ENCODE results near the gene MINDY4. TPM values are rescaled to one million over a fixed set of nuclear protein-coding genes. Genes with fewer than 3 reads are reported as not detected.

The MINDY4 gene
- total RNA-seq, 1 experiment from 2014 or later: 3.0 TPM

DNA sequence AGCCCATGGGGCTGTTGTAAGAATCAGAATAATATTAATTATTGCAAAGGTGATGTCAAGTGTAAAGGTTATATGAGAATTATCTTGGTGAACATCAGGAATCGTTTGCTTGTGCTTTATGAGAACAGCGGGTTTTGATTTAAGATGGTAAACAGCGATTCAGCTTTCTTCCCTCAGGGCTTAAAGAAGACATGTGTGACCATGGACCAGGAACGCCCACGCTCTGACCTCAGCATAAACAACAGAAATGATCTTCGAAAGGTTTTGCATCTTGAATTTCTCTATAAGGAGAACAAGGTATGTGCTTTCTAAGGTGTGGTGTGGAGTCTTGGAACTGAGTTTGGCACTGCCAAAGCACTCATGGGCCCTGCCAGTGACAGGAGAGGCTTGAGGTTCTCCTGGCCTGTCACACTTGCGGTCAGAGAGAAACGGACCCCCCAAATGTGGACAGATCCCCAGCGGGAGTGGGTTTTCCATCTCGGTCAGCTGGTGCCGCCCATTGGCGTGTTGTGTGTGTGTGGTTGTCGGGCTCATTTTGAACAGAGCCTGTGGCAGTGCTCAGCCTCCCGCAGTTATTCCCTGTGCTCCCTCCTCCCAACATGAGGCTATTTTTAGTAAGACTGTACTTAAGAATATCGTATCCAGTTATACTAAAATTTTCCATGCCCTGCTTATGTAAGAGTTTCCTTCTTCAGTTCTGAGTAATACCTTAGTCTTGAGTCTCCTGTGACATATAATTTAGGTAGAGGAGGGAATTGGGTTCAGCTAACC is 7.2 kb downstream of the MINDY4 start:
- intact Hi-C loops (cut with micrococcal nuclease): no loop called here
- H4K20me1 ChIP-seq (ENCODE audit: low read length): no peaks in the 10 kb centered on the region
- H3K27me3 ChIP-seq (ENCODE audit: low read length): no peaks in the 10 kb centered on the region
- H2AFZ ChIP-seq (ENCODE audit: low read length): no peak overlapping the region
- ATAC-seq: no peak
- H3K4me2 ChIP-seq (ENCODE audit: low read length): no peak overlapping the region
- H3F3A ChIP-seq (ENCODE audit: low read length, unreplicated experiment): no peaks in the 10 kb centered on the region
- no peaks in the 10 kb centered on the region for H3K79me2 ChIP-seq (ENCODE audit: low read length)
- BruUV-seq (replicated peaks): no TSS peak
- no peak for DNase-seq
- H3K9me2 ChIP-seq (replicated peaks; ENCODE audit: low read length): no peaks in the 10 kb centered on the region
- TF ChIP-seq EZH2phosphoT487 (IDR thresholded peaks at IDR 0.05; ENCODE audit: borderline replicate concordance, low read length): no peak
- no peak for TF ChIP-seq EZH2 (IDR thresholded peaks at IDR 0.05; ENCODE audit: low read length, unreplicated experiment)
- TF ChIP-seq, protein P1, sequence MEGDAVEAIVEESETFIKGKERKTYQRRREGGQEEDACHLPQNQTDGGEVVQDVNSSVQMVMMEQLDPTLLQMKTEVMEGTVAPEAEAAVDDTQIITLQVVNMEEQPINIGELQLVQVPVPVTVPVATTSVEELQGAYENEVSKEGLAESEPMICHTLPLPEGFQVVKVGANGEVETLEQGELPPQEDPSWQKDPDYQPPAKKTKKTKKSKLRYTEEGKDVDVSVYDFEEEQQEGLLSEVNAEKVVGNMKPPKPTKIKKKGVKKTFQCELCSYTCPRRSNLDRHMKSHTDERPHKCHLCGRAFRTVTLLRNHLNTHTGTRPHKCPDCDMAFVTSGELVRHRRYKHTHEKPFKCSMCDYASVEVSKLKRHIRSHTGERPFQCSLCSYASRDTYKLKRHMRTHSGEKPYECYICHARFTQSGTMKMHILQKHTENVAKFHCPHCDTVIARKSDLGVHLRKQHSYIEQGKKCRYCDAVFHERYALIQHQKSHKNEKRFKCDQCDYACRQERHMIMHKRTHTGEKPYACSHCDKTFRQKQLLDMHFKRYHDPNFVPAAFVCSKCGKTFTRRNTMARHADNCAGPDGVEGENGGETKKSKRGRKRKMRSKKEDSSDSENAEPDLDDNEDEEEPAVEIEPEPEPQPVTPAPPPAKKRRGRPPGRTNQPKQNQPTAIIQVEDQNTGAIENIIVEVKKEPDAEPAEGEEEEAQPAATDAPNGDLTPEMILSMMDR (conservative IDR thresholded peaks at IDR 0.05; ENCODE audit: low read depth, low read length): no peak
- H3K9me3 ChIP-seq (ENCODE audit: low read length): no peaks in the 10 kb centered on the region
- H3K4me1 ChIP-seq (ENCODE audit: insufficient read depth, low read length): no peaks in the 10 kb centered on the region
- no peak overlapping the region for H3K9ac ChIP-seq (ENCODE audit: low read length)
- no peak overlapping the region for H3K4me3 ChIP-seq (ENCODE audit: low read length)
- ChIA-PET POLR2A (ENCODE audit: unreplicated experiment) (no interaction called here), CTCF (no interaction called here)
- no peaks in the 10 kb centered on the region for H3K36me3 ChIP-seq (ENCODE audit: low read depth, low read length)
- H3K27ac ChIP-seq (ENCODE audit: low read length): no peak overlapping the region

DNA sequence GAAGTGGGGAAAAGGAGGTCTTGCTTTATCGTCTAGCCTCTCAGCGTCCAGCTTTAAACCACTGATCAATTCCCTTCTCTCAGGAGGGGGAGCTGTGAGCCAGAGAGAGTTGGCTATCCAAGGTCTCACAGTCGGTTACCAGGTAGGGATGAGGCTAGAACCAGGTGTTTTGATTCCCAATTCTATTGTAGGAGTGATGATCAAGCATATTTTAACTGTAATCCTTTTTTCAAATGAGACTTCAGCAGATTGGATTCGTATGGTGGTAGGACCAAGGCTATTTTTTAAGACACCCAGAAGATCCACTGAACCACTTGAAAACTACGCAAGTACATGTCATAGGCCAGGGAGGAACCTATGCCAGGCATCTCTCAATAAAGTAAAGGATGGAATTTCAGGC is 8.4 kb downstream of the MINDY4 start:
- ATAC-seq (no peak), DNase-seq (no peak)
- no TSS peak for BruUV-seq (replicated peaks)
- no peak overlapping the region for H3K4me2 ChIP-seq (ENCODE audit: low read length)
- no peak overlapping the region for H3K27ac ChIP-seq (ENCODE audit: low read length)
- POLR2A ChIA-PET (ENCODE audit: unreplicated experiment): no interaction called here
- TF ChIP-seq EZH2phosphoT487 (IDR thresholded peaks at IDR 0.05; ENCODE audit: borderline replicate concordance, low read length): no peak
- TF ChIP-seq EZH2 (IDR thresholded peaks at IDR 0.05; ENCODE audit: low read length, unreplicated experiment): no peak
- TF ChIP-seq, protein P1 (conservative IDR thresholded peaks at IDR 0.05; ENCODE audit: low read depth, low read length): no peak
- no peaks in the 10 kb centered on the region for H4K20me1 ChIP-seq (ENCODE audit: low read length)
- H2AFZ ChIP-seq (ENCODE audit: low read length): no peak overlapping the region
- CTCF ChIA-PET: no interaction called here
- H3F3A ChIP-seq (ENCODE audit: low read length, unreplicated experiment): no peaks in the 10 kb centered on the region
- H3K4me1 ChIP-seq (ENCODE audit: insufficient read depth, low read length): no peaks in the 10 kb centered on the region
- H3K4me3 ChIP-seq (ENCODE audit: low read length): no peak overlapping the region
- intact Hi-C loops (cut with micrococcal nuclease): no loop called here
- no peak overlapping the region for H3K9ac ChIP-seq (ENCODE audit: low read length)
- H3K79me2 ChIP-seq (ENCODE audit: low read length): no peaks in the 10 kb centered on the region
- no peaks in the 10 kb centered on the region for H3K9me3 ChIP-seq (ENCODE audit: low read length)
- H3K9me2 ChIP-seq (replicated peaks; ENCODE audit: low read length): no peaks in the 10 kb centered on the region
- H3K27me3 ChIP-seq (ENCODE audit: low read length): no peaks in the 10 kb centered on the region
- no peaks in the 10 kb centered on the region for H3K36me3 ChIP-seq (ENCODE audit: low read depth, low read length)

DNA sequence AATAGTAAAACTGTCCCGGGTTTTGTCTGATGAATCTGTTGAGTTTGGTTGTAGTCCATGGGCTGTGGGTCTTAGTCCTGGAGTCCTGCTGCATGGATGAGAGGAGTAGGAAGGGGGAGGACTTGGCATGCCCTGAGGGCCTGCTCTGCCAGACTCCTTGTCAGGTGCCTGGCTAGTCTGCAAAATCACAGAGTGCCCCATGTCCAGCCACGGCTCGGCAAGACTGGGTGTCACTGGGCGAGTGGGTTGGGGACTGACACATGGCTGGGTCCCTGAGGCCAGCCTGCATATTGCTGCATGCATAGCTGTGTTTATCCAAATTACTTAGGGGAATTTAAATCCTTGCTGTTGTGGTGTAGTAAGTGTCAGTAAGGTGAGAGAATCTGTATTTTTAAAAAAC is 9.7 kb downstream of the MINDY4 start:
- BruUV-seq (replicated peaks): no TSS peak
- no peak overlapping the region for H3K4me3 ChIP-seq (ENCODE audit: low read length)
- DNase-seq (no peak), ATAC-seq (no peak)
- no peaks in the 10 kb centered on the region for H3K27me3 ChIP-seq (ENCODE audit: low read length)
- no peak overlapping the region for H3K27ac ChIP-seq (ENCODE audit: low read length)
- ChIA-PET POLR2A (ENCODE audit: unreplicated experiment) (no interaction called here), CTCF (no interaction called here)
- no peaks in the 10 kb centered on the region for H3F3A ChIP-seq (ENCODE audit: low read length, unreplicated experiment)
- intact Hi-C loops (cut with micrococcal nuclease): no loop called here
- H3K9me2 ChIP-seq (replicated peaks; ENCODE audit: low read length): no peaks in the 10 kb centered on the region
- no peaks in the 10 kb centered on the region for H4K20me1 ChIP-seq (ENCODE audit: low read length)
- H3K9me3 ChIP-seq (ENCODE audit: low read length): no peaks in the 10 kb centered on the region
- no peak overlapping the region for H2AFZ ChIP-seq (ENCODE audit: low read length)
- no peaks in the 10 kb centered on the region for H3K36me3 ChIP-seq (ENCODE audit: low read depth, low read length)
- H3K4me2 ChIP-seq (ENCODE audit: low read length): no peak overlapping the region
- TF ChIP-seq EZH2 (IDR thresholded peaks at IDR 0.05; ENCODE audit: low read length, unreplicated experiment) (no peak), EZH2phosphoT487 (IDR thresholded peaks at IDR 0.05; ENCODE audit: borderline replicate concordance, low read length) (no peak)
- TF ChIP-seq, protein P1 (conservative IDR thresholded peaks at IDR 0.05; ENCODE audit: low read depth, low read length): no peak
- H3K9ac ChIP-seq (ENCODE audit: low read length): no peak overlapping the region
- H3K79me2 ChIP-seq (ENCODE audit: low read length): no peaks in the 10 kb centered on the region
- no peaks in the 10 kb centered on the region for H3K4me1 ChIP-seq (ENCODE audit: insufficient read depth, low read length)

All from PC-3 (cell line).